DMS114 treated with DMSO at 0.1 percent for 48 hours (cell line): ENCODE results near the gene SLC2A10.

Experiments used
- DNase-seq: peaks from one replicate; lab custom pipeline; 2025; ENCODE audit not compliant: unreplicated experiment; lab: John Stamatoyannopoulos, UW

The SLC2A10 gene

GRCh38 chr20:46761566-46761965 lies 52.1 kb downstream of the SLC2A10 start:
- no peak for DNase-seq

- DNase-seq: no peak
Measured at GRCh38 chr20:46764068-46764467, 54.6 kb downstream of the SLC2A10 start.

GRCh38 chr20:46765506-46766120 lies 56.2 kb downstream of the SLC2A10 start:
- DNase-seq: no peak

- no peak for DNase-seq
Measured at GRCh38 chr20:46767127-46767761, 57.8 kb downstream of the SLC2A10 start.

- no peak for DNase-seq
Measured at GRCh38 chr20:46770330-46771194, 61.1 kb downstream of the SLC2A10 start.

GRCh38 chr20:46771195-46771588 lies 61.7 kb downstream of the SLC2A10 start:
- DNase-seq: no peak

- DNase-seq: no peak
Measured at GRCh38 chr20:46772901-46773300, 63.5 kb downstream of the SLC2A10 start.

- no peak for DNase-seq
Measured at GRCh38 chr20:46773680-46774079, 64.2 kb downstream of the SLC2A10 start.

GRCh38 chr20:46774236-46774635 lies 64.8 kb downstream of the SLC2A10 start:
- DNase-seq: no peak

GRCh38 chr20:46774943-46775560 lies 65.6 kb downstream of the SLC2A10 start:
- no peak for DNase-seq

- DNase-seq: no peak
Measured at GRCh38 chr20:46775806-46776205, 66.4 kb downstream of the SLC2A10 start.

- DNase-seq: no peak
Measured at GRCh38 chr20:46777331-46777730, 67.9 kb downstream of the SLC2A10 start.

- no peak for DNase-seq
Measured at GRCh38 chr20:46779831-46780230, 70.4 kb downstream of the SLC2A10 start.

GRCh38 chr20:46784436-46785127 lies 75.1 kb downstream of the SLC2A10 start:
- DNase-seq: no peak
